ENCODE measurements around the gene PSORS1C1. TPM values are rescaled to one million over a fixed set of nuclear protein-coding genes. Genes with fewer than 3 reads are reported as not detected.

The PSORS1C1 gene
- total RNA-seq, 1 donor from 2014 or later, result 10.5 TPM

GRCh38 chr6:31091680-31092079, 22.9 kb upstream of the PSORS1C1 start:
- Histone ChIP-seq H3K4me3 (no peak overlapping the region), H3K4me1 (peaks cover 30% of the 10 kb centered on the region), H3K9me3 (no peaks in the 10 kb centered on the region), H3K27ac (no peak overlapping the region), H3K27me3 (ENCODE audit: low read depth) (no peaks in the 10 kb centered on the region), H3K36me3 (no peaks in the 10 kb centered on the region)
- no peak for ATAC-seq
- no peak for TF ChIP-seq CTCF (IDR thresholded peaks at IDR 0.05)
- no peak for DNase-seq
- intact Hi-C loops (cut with DNase I), result no loop called here

- DNase-seq (no peak), ATAC-seq (no peak)
- H3K4me3 ChIP-seq, result no peak overlapping the region
- peaks cover 31% of the 10 kb centered on the region for H3K4me1 ChIP-seq
- no peak overlapping the region for H3K27ac ChIP-seq
- no peaks in the 10 kb centered on the region for H3K9me3 ChIP-seq
- intact Hi-C loops (cut with DNase I), result no loop called here
- no peak for TF ChIP-seq CTCF (IDR thresholded peaks at IDR 0.05)
- no peaks in the 10 kb centered on the region for H3K27me3 ChIP-seq (ENCODE audit: low read depth)
- H3K36me3 ChIP-seq, result no peaks in the 10 kb centered on the region
These were observed 22.4 kb upstream of the PSORS1C1 start for GRCh38 chr6:31092238-31092637.

GRCh38 chr6:31092769-31093505, 21.7 kb upstream of the PSORS1C1 start:
- no peak overlapping the region for H3K4me3 ChIP-seq
- no peak for TF ChIP-seq CTCF (IDR thresholded peaks at IDR 0.05)
- H3K36me3 ChIP-seq, result no peaks in the 10 kb centered on the region
- no peak overlapping the region for H3K27ac ChIP-seq
- peaks cover 24% of the 10 kb centered on the region for H3K4me1 ChIP-seq
- H3K27me3 ChIP-seq (ENCODE audit: low read depth), result no peaks in the 10 kb centered on the region
- intact Hi-C loops (cut with DNase I), result no loop called here
- H3K9me3 ChIP-seq, result no peaks in the 10 kb centered on the region
- DNase-seq (no peak), ATAC-seq (no peak)

DNA sequence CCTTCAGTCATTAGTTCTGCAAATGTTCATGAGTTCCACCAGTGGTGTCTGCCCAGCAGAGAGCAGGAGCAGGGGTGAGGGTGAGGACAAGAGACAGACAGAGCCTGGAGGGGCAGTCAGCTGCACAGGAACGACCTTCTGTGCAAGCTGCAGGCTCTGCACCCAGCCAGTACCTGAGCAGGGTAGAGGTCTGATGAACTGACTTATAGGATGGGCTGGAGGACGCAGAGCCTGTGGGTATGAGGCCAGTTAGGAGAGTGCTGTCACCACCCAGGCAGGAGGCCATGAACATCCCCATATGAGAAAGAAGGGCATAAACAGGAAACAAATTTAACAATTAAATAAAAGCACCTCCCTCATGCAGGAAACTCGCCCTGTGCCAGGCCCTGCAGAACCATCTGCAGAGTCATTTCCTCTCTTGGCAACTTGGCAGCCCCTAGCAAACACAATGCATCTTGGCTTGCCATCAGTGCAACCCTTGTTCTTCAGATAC, 20.2 kb upstream of the PSORS1C1 start:
- no peak overlapping the region for H3K4me3 ChIP-seq
- peaks cover 24% of the 10 kb centered on the region for H3K4me1 ChIP-seq
- no peaks in the 10 kb centered on the region for H3K27me3 ChIP-seq (ENCODE audit: low read depth)
- intact Hi-C loops (cut with DNase I), result no loop called here
- DNase-seq, result no peak
- no peaks in the 10 kb centered on the region for H3K9me3 ChIP-seq
- TF ChIP-seq CTCF (IDR thresholded peaks at IDR 0.05), result no peak
- no peaks in the 10 kb centered on the region for H3K36me3 ChIP-seq
- peak; percentile 47 to 54 for ATAC-seq
- H3K27ac ChIP-seq, result peak overlapping the region; percentile 68

GRCh38 chr6:31096215-31096614, 18.4 kb upstream of the PSORS1C1 start:
- H3K9me3 ChIP-seq, result no peaks in the 10 kb centered on the region
- ATAC-seq (no peak), DNase-seq (no peak)
- no peak overlapping the region for H3K4me3 ChIP-seq
- no peaks in the 10 kb centered on the region for H3K36me3 ChIP-seq
- intact Hi-C loops (cut with DNase I), result no loop called here
- no peak for TF ChIP-seq CTCF (IDR thresholded peaks at IDR 0.05)
- H3K4me1 ChIP-seq, result peaks cover 24% of the 10 kb centered on the region
- no peak overlapping the region for H3K27ac ChIP-seq
- H3K27me3 ChIP-seq (ENCODE audit: low read depth), result no peaks in the 10 kb centered on the region
